ENCODE data around the gene CEACAM16. TPM values are rescaled to one million over a fixed set of nuclear protein-coding genes. Genes with fewer than 3 reads are reported as not detected.

Gene CEACAM16
- total RNA-seq, 1 donor, result not detected

GRCh38 chr19:44722131-44723121, 23.5 kb downstream of the CEACAM16 start:
- no peaks in the 10 kb centered on the region for H3K9me3 ChIP-seq (ENCODE audit: low read depth, low read length)
- no peaks in the 10 kb centered on the region for H3K27me3 ChIP-seq (ENCODE audit: insufficient read depth, low read length)
- H3K4me3 ChIP-seq (ENCODE audit: low read length), result no peak overlapping the region

GRCh38 chr19:44723299-44723951, 24.5 kb downstream of the CEACAM16 start:
- no peak overlapping the region for H3K4me3 ChIP-seq (ENCODE audit: low read length)
- H3K9me3 ChIP-seq (ENCODE audit: low read depth, low read length), result no peaks in the 10 kb centered on the region
- no peaks in the 10 kb centered on the region for H3K27me3 ChIP-seq (ENCODE audit: insufficient read depth, low read length)
- peaks cover 68% of the 10 kb centered on the region for H3K4me1 ChIP-seq (ENCODE audit: insufficient read depth, low read length)

More at GRCh38 chr19:44722131-44723121, 23.5 kb downstream of the CEACAM16 start:
- peaks cover 66% of the 10 kb centered on the region for H3K4me1 ChIP-seq (ENCODE audit: insufficient read depth, low read length)

- Histone ChIP-seq H3K9me3 (ENCODE audit: low read depth, low read length) (no peaks in the 10 kb centered on the region), H3K4me3 (ENCODE audit: low read length) (no peak overlapping the region), H3K4me1 (ENCODE audit: insufficient read depth, low read length) (peaks cover 64% of the 10 kb centered on the region), H3K27me3 (ENCODE audit: insufficient read depth, low read length) (no peaks in the 10 kb centered on the region)
Observed at GRCh38 chr19:44723952-44724319, 25.0 kb downstream of the CEACAM16 start.

GRCh38 chr19:44725251-44725650, 26.3 kb downstream of the CEACAM16 start:
- Histone ChIP-seq H3K27me3 (ENCODE audit: insufficient read depth, low read length) (no peaks in the 10 kb centered on the region), H3K4me3 (ENCODE audit: low read length) (no peak overlapping the region), H3K4me1 (ENCODE audit: insufficient read depth, low read length) (peaks cover 58% of the 10 kb centered on the region), H3K9me3 (ENCODE audit: low read depth, low read length) (no peaks in the 10 kb centered on the region)

- H3K27me3 ChIP-seq (ENCODE audit: insufficient read depth, low read length), result no peaks in the 10 kb centered on the region
- no peak overlapping the region for H3K4me3 ChIP-seq (ENCODE audit: low read length)
- peaks cover 57% of the 10 kb centered on the region for H3K4me1 ChIP-seq (ENCODE audit: insufficient read depth, low read length)
- no peaks in the 10 kb centered on the region for H3K9me3 ChIP-seq (ENCODE audit: low read depth, low read length)
Observed at GRCh38 chr19:44725684-44726083, 26.7 kb downstream of the CEACAM16 start.

GRCh38 chr19:44726465-44726864, 27.5 kb downstream of the CEACAM16 start:
- Histone ChIP-seq H3K4me1 (ENCODE audit: insufficient read depth, low read length) (peaks cover 49% of the 10 kb centered on the region), H3K27me3 (ENCODE audit: insufficient read depth, low read length) (no peaks in the 10 kb centered on the region), H3K4me3 (ENCODE audit: low read length) (no peak overlapping the region), H3K9me3 (ENCODE audit: low read depth, low read length) (no peaks in the 10 kb centered on the region)

- Histone ChIP-seq H3K27me3 (ENCODE audit: insufficient read depth, low read length) (no peaks in the 10 kb centered on the region), H3K4me3 (ENCODE audit: low read length) (no peak overlapping the region), H3K4me1 (ENCODE audit: insufficient read depth, low read length) (peaks cover 41% of the 10 kb centered on the region), H3K9me3 (ENCODE audit: low read depth, low read length) (no peaks in the 10 kb centered on the region)
Observed at GRCh38 chr19:44728178-44728577, 29.2 kb downstream of the CEACAM16 start.

- Histone ChIP-seq H3K27me3 (ENCODE audit: insufficient read depth, low read length) (no peaks in the 10 kb centered on the region), H3K4me1 (ENCODE audit: insufficient read depth, low read length) (peaks cover 34% of the 10 kb centered on the region), H3K9me3 (ENCODE audit: low read depth, low read length) (no peaks in the 10 kb centered on the region)
Observed at GRCh38 chr19:44729516-44730033, 30.6 kb downstream of the CEACAM16 start.

GRCh38 chr19:44731081-44731480, 32.1 kb downstream of the CEACAM16 start:
- Histone ChIP-seq H3K4me1 (ENCODE audit: insufficient read depth, low read length) (peaks cover 32% of the 10 kb centered on the region), H3K27me3 (ENCODE audit: insufficient read depth, low read length) (no peaks in the 10 kb centered on the region), H3K9me3 (ENCODE audit: low read depth, low read length) (no peaks in the 10 kb centered on the region), H3K4me3 (ENCODE audit: low read length) (no peak overlapping the region)

More at GRCh38 chr19:44729516-44730033, 30.6 kb downstream of the CEACAM16 start:
- no peak overlapping the region for H3K4me3 ChIP-seq (ENCODE audit: low read length)

GRCh38 chr19:44731622-44732021, 32.7 kb downstream of the CEACAM16 start:
- H3K9me3 ChIP-seq (ENCODE audit: low read depth, low read length), result no peaks in the 10 kb centered on the region
- no peak overlapping the region for H3K4me3 ChIP-seq (ENCODE audit: low read length)
- no peaks in the 10 kb centered on the region for H3K27me3 ChIP-seq (ENCODE audit: insufficient read depth, low read length)

GRCh38 chr19:44732235-44733014, 33.5 kb downstream of the CEACAM16 start:
- H3K27me3 ChIP-seq (ENCODE audit: insufficient read depth, low read length), result no peaks in the 10 kb centered on the region
- H3K4me1 ChIP-seq (ENCODE audit: insufficient read depth, low read length), result peaks cover 46% of the 10 kb centered on the region
- no peak overlapping the region for H3K4me3 ChIP-seq (ENCODE audit: low read length)
- H3K9me3 ChIP-seq (ENCODE audit: low read depth, low read length), result no peaks in the 10 kb centered on the region

More at GRCh38 chr19:44731622-44732021, 32.7 kb downstream of the CEACAM16 start:
- H3K4me1 ChIP-seq (ENCODE audit: insufficient read depth, low read length), result peaks cover 38% of the 10 kb centered on the region

- Histone ChIP-seq H3K27me3 (ENCODE audit: insufficient read depth, low read length) (no peaks in the 10 kb centered on the region), H3K4me3 (ENCODE audit: low read length) (no peak overlapping the region), H3K4me1 (ENCODE audit: insufficient read depth, low read length) (peaks cover 57% of the 10 kb centered on the region), H3K9me3 (ENCODE audit: low read depth, low read length) (no peaks in the 10 kb centered on the region)
Observed at GRCh38 chr19:44734357-44734756, 35.4 kb downstream of the CEACAM16 start.

GRCh38 chr19:44735011-44735410, 36.1 kb downstream of the CEACAM16 start:
- Histone ChIP-seq H3K4me1 (ENCODE audit: insufficient read depth, low read length) (peaks cover 58% of the 10 kb centered on the region), H3K9me3 (ENCODE audit: low read depth, low read length) (no peaks in the 10 kb centered on the region)

GRCh38 chr19:44737238-44738071, 38.5 kb downstream of the CEACAM16 start:
- Histone ChIP-seq H3K4me3 (ENCODE audit: low read length) (no peak overlapping the region), H3K9me3 (ENCODE audit: low read depth, low read length) (no peaks in the 10 kb centered on the region), H3K4me1 (ENCODE audit: insufficient read depth, low read length) (peaks cover 77% of the 10 kb centered on the region), H3K27me3 (ENCODE audit: insufficient read depth, low read length) (no peaks in the 10 kb centered on the region)

More at GRCh38 chr19:44735011-44735410, 36.1 kb downstream of the CEACAM16 start:
- H3K4me3 ChIP-seq (ENCODE audit: low read length), result no peak overlapping the region
- H3K27me3 ChIP-seq (ENCODE audit: insufficient read depth, low read length), result no peaks in the 10 kb centered on the region

Measured in mononuclear cell (primary cell).